Trophoblast cell (in vitro differentiated cells and primary cell): Measurements from ENCODE around the gene SLC41A1.

Source experiments
- DNase-seq, 2 donors: peaks; one replicate each; pipeline ENCODE4 v3.0.0-alpha.2; 2016
- H2AFZ ChIP-seq: 2 replicates; pipeline ENCODE4 v1.6.1; 2013; ENCODE audit warnings: low read length, moderate library complexity, mild to moderate bottlenecking; ENCODE audit not compliant: insufficient read depth, poor library complexity
- H2AK5ac ChIP-seq: 2 replicates; pipeline ENCODE4 v1.6.1; 2013; ENCODE audit warnings: mild to moderate bottlenecking, low read length
- H2BK120ac ChIP-seq: 2 replicates; pipeline ENCODE4 v1.6.1; 2013; ENCODE audit warnings: low read length, mild to moderate bottlenecking, moderate library complexity; ENCODE audit not compliant: insufficient read depth, poor library complexity
- H2BK12ac ChIP-seq: 2 replicates; pipeline ENCODE4 v1.6.1; 2013; ENCODE audit warnings: mild to moderate bottlenecking, low read length, moderate library complexity
- H2BK5ac ChIP-seq: 2 replicates; pipeline ENCODE4 v1.6.1; 2013; ENCODE audit warnings: low read length, low read depth, moderate library complexity, mild to moderate bottlenecking; ENCODE audit not compliant: poor library complexity
- H3K14ac ChIP-seq: 2 replicates; pipeline ENCODE4 v1.6.1; 2013; ENCODE audit warnings: mild to moderate bottlenecking, low read length
- H3K18ac ChIP-seq: 2 replicates; pipeline ENCODE4 v1.6.1; 2013; ENCODE audit warnings: mild to moderate bottlenecking, low read length
- H3K23ac ChIP-seq: 2 replicates; pipeline ENCODE4 v1.6.1; 2013; ENCODE audit warnings: low read length
- H3K27ac ChIP-seq: 2 replicates; pipeline ENCODE4 v1.5.1; 2013; ENCODE audit warnings: low read depth, mild to moderate bottlenecking, inconsistent platforms, low read length, moderate library complexity
- H3K27me3 ChIP-seq: 2 replicates; pipeline ENCODE4 v1.6.1; 2013; ENCODE audit warnings: inconsistent platforms, mild to moderate bottlenecking, low read length, moderate library complexity; ENCODE audit not compliant: insufficient read depth
- H3K36me3 ChIP-seq, 2 experiments: 1 replicate in 1 of 2; 2 replicates in 1 of 2; pipeline ENCODE4 v1.6.1; 2013; ENCODE audit warnings: low read length in 2 of 2, mild to moderate bottlenecking in 2 of 2, moderate library complexity in 1 of 2; ENCODE audit not compliant: insufficient read depth in 2 of 2, control insufficient read depth in 1 of 2
- H3K4ac ChIP-seq: 2 replicates; pipeline ENCODE4 v1.6.1; 2013; ENCODE audit warnings: low read depth, mild to moderate bottlenecking, low read length, moderate library complexity
- H3K4me1 ChIP-seq, 2 experiments: 1 replicate in 1 of 2; 2 replicates in 1 of 2; pipeline ENCODE4 v1.6.1; 2013; ENCODE audit warnings: low read length in 2 of 2, mild to moderate bottlenecking in 2 of 2, moderate library complexity in 1 of 2; ENCODE audit not compliant: insufficient read depth in 2 of 2, control insufficient read depth in 1 of 2
- H3K4me2 ChIP-seq: 2 replicates; pipeline ENCODE4 v1.6.1; 2013; ENCODE audit warnings: inconsistent platforms, mild to moderate bottlenecking, low read length, moderate library complexity
- H3K4me3 ChIP-seq: 2 replicates; pipeline ENCODE4 v1.5.1; 2013; ENCODE audit warnings: mild to moderate bottlenecking, low read depth, low read length, inconsistent platforms
- H3K79me1 ChIP-seq: one replicate; pipeline ENCODE4 v1.6.1; 2013; ENCODE audit warnings: low read length
- H3K79me2 ChIP-seq: 2 replicates; pipeline ENCODE4 v1.6.1; 2013; ENCODE audit warnings: low read length, mild to moderate bottlenecking; ENCODE audit not compliant: control insufficient read depth, insufficient read depth, poor library complexity
- H3K9ac ChIP-seq: 2 replicates; pipeline ENCODE4 v1.6.1; 2013; ENCODE audit warnings: mild to moderate bottlenecking, low read length
- H3K9me3 ChIP-seq: 2 replicates; pipeline ENCODE4 v1.6.1; 2013; ENCODE audit warnings: low read depth, mild to moderate bottlenecking, control low read depth, inconsistent platforms, low read length; ENCODE audit not compliant: insufficient read depth
- H4K12ac ChIP-seq: 2 replicates; pipeline ENCODE4 v1.6.1; 2013; ENCODE audit warnings: low read depth, mild to moderate bottlenecking, low read length, moderate library complexity
- H4K8ac ChIP-seq: 2 replicates; pipeline ENCODE4 v1.6.1; 2013; ENCODE audit warnings: low read depth, mild to moderate bottlenecking, low read length, moderate library complexity
- H4K91ac ChIP-seq: one replicate; pipeline ENCODE4 v1.6.1; 2013; ENCODE audit warnings: low read depth, mild to moderate bottlenecking, low read length, moderate library complexity
- WGBS: extraction: QIAGEN DNeasy Blood & Tissue Kit; methylation state at CpG from one replicate; pipeline ENCODE4 v1.1.7; 2013; ENCODE audit warnings: missing lambda C conversion rate; ENCODE audit not compliant: insufficient read length, insufficient coverage; ENCODE audit errors: extremely low coverage; 5-methylcytosine and 5-hydroxymethylcytosine counted together

Gene SLC41A1

GRCh38 chr1:205817988-205818387, 5.0 kb upstream of the SLC41A1 start:
- H4K8ac ChIP-seq: no peak overlapping the region

GRCh38 chr1:205817364-205817763, 4.4 kb upstream of the SLC41A1 start:
- Histone ChIP-seq H3K9ac (no peak overlapping the region), H3K14ac (no peak overlapping the region), H3K23ac (no peak overlapping the region), H3K27ac (no peak overlapping the region), H3K4me3 (no peak overlapping the region), H3K79me1 (peaks cover 9% of the 10 kb centered on the region), H3K4ac (no peak overlapping the region), H3K36me3 (no peaks in the 10 kb centered on the region), H3K79me2 (peaks cover 5% of the 10 kb centered on the region), H2BK12ac (no peak overlapping the region), H3K4me2 (no peak overlapping the region), H2AFZ (no peak overlapping the region), H3K27me3 (no peaks in the 10 kb centered on the region), H2BK120ac (peak overlapping the region; percentile 9), H3K9me3 (no peaks in the 10 kb centered on the region), H3K18ac (no peak overlapping the region), H4K12ac (no peak overlapping the region), H2BK5ac (no peak overlapping the region), H3K4me1 (peaks cover 5 to 15% of the 10 kb centered on the region in 2 experiments), H4K91ac (peak overlapping the region; percentile 7), H4K8ac (no peak overlapping the region), H2AK5ac (no peak overlapping the region)
- DNase-seq: no peak
- no CpG with 5 or more reads among the region's 3 CpGs for WGBS

More at GRCh38 chr1:205817988-205818387, 5.0 kb upstream of the SLC41A1 start:
- H3K36me3 ChIP-seq: no peaks in the 10 kb centered on the region
- H3K23ac ChIP-seq: no peak overlapping the region
- no CpG with 5 or more reads among the region's 3 CpGs for WGBS
- H3K4me2 ChIP-seq: no peak overlapping the region
- no peak overlapping the region for H2BK5ac ChIP-seq
- no peak overlapping the region for H3K18ac ChIP-seq
- no peak overlapping the region for H3K4me3 ChIP-seq
- no peak overlapping the region for H2BK12ac ChIP-seq
- no peak overlapping the region for H4K91ac ChIP-seq
- no peaks in the 10 kb centered on the region for H3K27me3 ChIP-seq
- H3K4me1 ChIP-seq: peaks cover 5 to 15% of the 10 kb centered on the region in 2 experiments
- no peak overlapping the region for H2AFZ ChIP-seq
- H3K9ac ChIP-seq: no peak overlapping the region
- no peak overlapping the region for H4K12ac ChIP-seq
- no peak overlapping the region for H3K27ac ChIP-seq
- H3K4ac ChIP-seq: no peak overlapping the region
- H3K9me3 ChIP-seq: no peaks in the 10 kb centered on the region
- no peak overlapping the region for H3K14ac ChIP-seq
- H3K79me2 ChIP-seq: peaks cover 2% of the 10 kb centered on the region
- peaks cover 6% of the 10 kb centered on the region for H3K79me1 ChIP-seq
- no peak overlapping the region for H2BK120ac ChIP-seq
- no peak overlapping the region for H2AK5ac ChIP-seq
- DNase-seq: no peak

GRCh38 chr1:205813755-205814058, 709 bp upstream of the SLC41A1 start:
- Histone ChIP-seq H3K79me2 (peaks cover 5% of the 10 kb centered on the region), H3K4me2 (peak overlapping the region; percentile 71), H3K9ac (peak overlapping the region; percentile 75), H3K36me3 (peaks cover 6% of the 10 kb centered on the region in 2 experiments), H3K9me3 (no peaks in the 10 kb centered on the region), H3K27me3 (no peaks in the 10 kb centered on the region), H3K14ac (peak overlapping the region; percentile 5), H4K91ac (no peak overlapping the region), H3K23ac (no peak overlapping the region), H3K4me3 (peak overlapping the region; percentile 93), H4K12ac (no peak overlapping the region), H2BK120ac (no peak overlapping the region), H3K4me1 (peaks cover 5 to 15% of the 10 kb centered on the region in 2 experiments), H4K8ac (peak overlapping the region; percentile 1), H2BK5ac (no peak overlapping the region), H3K27ac (peak overlapping the region; percentile 11), H3K4ac (no peak overlapping the region), H3K79me1 (peaks cover 9% of the 10 kb centered on the region), H2BK12ac (no peak overlapping the region), H2AK5ac (no peak overlapping the region), H2AFZ (peak overlapping the region; percentile 78), H3K18ac (peak overlapping the region; percentile 0)
- no peak for DNase-seq
- no CpG with 5 or more reads among the region's 14 CpGs for WGBS

- peak overlapping the region; percentile 59 for H3K14ac ChIP-seq
- no peaks in the 10 kb centered on the region for H3K9me3 ChIP-seq
- no peak overlapping the region for H4K12ac ChIP-seq
- H3K4me2 ChIP-seq: peak overlapping the region; percentile 71
- H3K4me1 ChIP-seq: peaks cover 5 to 9% of the 10 kb centered on the region in 2 experiments
- H2BK120ac ChIP-seq: no peak overlapping the region
- H4K8ac ChIP-seq: peak overlapping the region; percentile 82
- no peaks in the 10 kb centered on the region for H3K27me3 ChIP-seq
- H3K23ac ChIP-seq: no peak overlapping the region
- peak in 1 of 2 donors; percentile 5 for DNase-seq
- no CpG with 5 or more reads among the region's 16 CpGs for WGBS
- peak overlapping the region; percentile 93 for H3K4me3 ChIP-seq
- H2BK5ac ChIP-seq: peak overlapping the region; percentile 36
- no peak overlapping the region for H2BK12ac ChIP-seq
- peaks cover 8% of the 10 kb centered on the region for H3K79me1 ChIP-seq
- no peak overlapping the region for H3K4ac ChIP-seq
- peaks cover 5% of the 10 kb centered on the region for H3K79me2 ChIP-seq
- H4K91ac ChIP-seq: peak overlapping the region; percentile 66
- H3K36me3 ChIP-seq: peaks cover 6% of the 10 kb centered on the region in 2 experiments
- peak overlapping the region; percentile 61 for H3K9ac ChIP-seq
- H3K18ac ChIP-seq: no peak overlapping the region
- peak overlapping the region; percentile 85 for H2AFZ ChIP-seq
- H3K27ac ChIP-seq: no peak overlapping the region
- no peak overlapping the region for H2AK5ac ChIP-seq
These were observed 624 bp downstream of the SLC41A1 start for GRCh38 chr1:205812271-205812877.
